Sigmoid colon (tissue), 4 donors: ENCODE data around the gene FCGR2B.
"Not testable (repeated sequence)": the region's sequence is repeated elsewhere in the genome, so short reads cannot be mapped to it uniquely, and the experiment has no call there.

Experiments used
- POLR2A ChIP-seq, 2 donors: fragments of 450-650 bp; IDR thresholded peaks; one replicate each; pipeline ENCODE4 v1.6.1; 2016; ENCODE audit warnings: antibody characterized with exemption in 2 of 2, mild to moderate bottlenecking in 2 of 2, moderate library complexity in 2 of 2
- POLR2AphosphoS5 ChIP-seq, 4 donors: sonication (generic); formaldehyde crosslinking; IDR thresholded peaks; one replicate each; pipeline ENCODE4 v1.6.1; 2017; ENCODE audit warnings: antibody characterized with exemption in 4 of 4
- TF ChIP-seq, protein P1 (sequence below), 4 experiments: fragments of 450-650 bp in 3 of 4; fragments of 200-600 bp in 1 of 4; IDR thresholded peaks; one replicate each; pipeline ENCODE4 v1.5.1; 2016 to 2019; ENCODE audit warnings: antibody characterized with exemption in 4 of 4, mild to moderate bottlenecking in 3 of 4, moderate library complexity in 2 of 4

GRCh38 chr1:161674447-161674846, 11.5 kb downstream of the FCGR2B start:
- TF ChIP-seq POLR2A, POLR2AphosphoS5 (IDR thresholded peaks at IDR 0.05): not testable (repeated sequence)
- TF ChIP-seq, protein P1, sequence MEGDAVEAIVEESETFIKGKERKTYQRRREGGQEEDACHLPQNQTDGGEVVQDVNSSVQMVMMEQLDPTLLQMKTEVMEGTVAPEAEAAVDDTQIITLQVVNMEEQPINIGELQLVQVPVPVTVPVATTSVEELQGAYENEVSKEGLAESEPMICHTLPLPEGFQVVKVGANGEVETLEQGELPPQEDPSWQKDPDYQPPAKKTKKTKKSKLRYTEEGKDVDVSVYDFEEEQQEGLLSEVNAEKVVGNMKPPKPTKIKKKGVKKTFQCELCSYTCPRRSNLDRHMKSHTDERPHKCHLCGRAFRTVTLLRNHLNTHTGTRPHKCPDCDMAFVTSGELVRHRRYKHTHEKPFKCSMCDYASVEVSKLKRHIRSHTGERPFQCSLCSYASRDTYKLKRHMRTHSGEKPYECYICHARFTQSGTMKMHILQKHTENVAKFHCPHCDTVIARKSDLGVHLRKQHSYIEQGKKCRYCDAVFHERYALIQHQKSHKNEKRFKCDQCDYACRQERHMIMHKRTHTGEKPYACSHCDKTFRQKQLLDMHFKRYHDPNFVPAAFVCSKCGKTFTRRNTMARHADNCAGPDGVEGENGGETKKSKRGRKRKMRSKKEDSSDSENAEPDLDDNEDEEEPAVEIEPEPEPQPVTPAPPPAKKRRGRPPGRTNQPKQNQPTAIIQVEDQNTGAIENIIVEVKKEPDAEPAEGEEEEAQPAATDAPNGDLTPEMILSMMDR (IDR thresholded peaks at IDR 0.05) = not testable (repeated sequence)
